WTC11 (cell line): ENCODE measurements around the gene STK10. TPM values are rescaled to one million over a fixed set of nuclear protein-coding genes. Genes with fewer than 3 reads are reported as not detected.

ENCODE experiments used
- ATAC-seq: fragments of 200-7000 bp; cut with Tn5 transposase; 2 replicates; pipeline ENCODE4 v1.10.0; 2021; ENCODE audit warnings: mild to moderate bottlenecking, moderate library complexity
- CTCF ChIA-PET: fragments of 300-600 bp; sonication (Branson Sonifier 250); formaldehyde crosslinking; loops from one replicate; lab custom pipeline; 2021; ENCODE audit warnings: antibody characterized with exemption; lab: Charles Lee
- POLR2A ChIA-PET: fragments of 350-600 bp; sonication (Branson Sonifier 250); formaldehyde crosslinking; loops from one replicate; lab custom pipeline; 2021; ENCODE audit warnings: antibody characterized with exemption; lab: Charles Lee
- DNase-seq: peaks from one replicate; pipeline ENCODE4 v3.0.0; 2021; ENCODE audit warnings: low spot score
- H3K27ac Mint-ChIP-seq: 2 replicates; pipeline ENCODE4 v1.8.0; 2021; ENCODE audit warnings: mixed read lengths
- H3K27me3 Mint-ChIP-seq: 2 replicates; pipeline ENCODE4 v1.8.0; 2021; ENCODE audit warnings: low read depth, mild to moderate bottlenecking, moderate library complexity, mixed read lengths
- H3K36me3 Mint-ChIP-seq: 2 replicates; pipeline ENCODE4 v1.8.0; 2021; ENCODE audit warnings: mixed read lengths
- H3K4me1 Mint-ChIP-seq: 2 replicates; pipeline ENCODE4 v1.8.0; 2022; ENCODE audit warnings: mixed read lengths
- H3K4me3 Mint-ChIP-seq: 2 replicates; pipeline ENCODE4 v1.8.0; 2021; ENCODE audit warnings: mild to moderate bottlenecking, moderate library complexity, mixed read lengths
- H3K9me3 Mint-ChIP-seq: 2 replicates; pipeline ENCODE4 v1.8.0; 2021; ENCODE audit warnings: mixed read lengths
- EMX1 ChIP-seq: fragments of 250-450 bp; sonication (Bioruptor Pico); IDR thresholded peaks from 2 replicates; pipeline ENCODE4 v1.8.0; 2021; ENCODE audit warnings: mild to moderate bottlenecking
- GRHL2 ChIP-seq: fragments of 250-450 bp; sonication (Bioruptor Pico); IDR thresholded peaks from 2 replicates; pipeline ENCODE4 v1.8.0; 2022; ENCODE audit warnings: mild to moderate bottlenecking, moderate library complexity; ENCODE audit not compliant: insufficient replicate concordance, severe bottlenecking
- GTF2I ChIP-seq: fragments of 250-450 bp; sonication (Bioruptor Pico); conservative IDR thresholded peaks from 2 replicates; pipeline ENCODE4 v1.4.0; 2021; ENCODE audit warnings: mild to moderate bottlenecking
- NR1H2 ChIP-seq: sonication (generic); formaldehyde crosslinking; IDR thresholded peaks from 2 replicates; pipeline ENCODE4 v1.9.0; 2021; ENCODE audit warnings: mild to moderate bottlenecking, moderate library complexity, missing genetic modification reagents
- SMAD4 ChIP-seq: sonication (generic); formaldehyde crosslinking; IDR thresholded peaks from 2 replicates; pipeline ENCODE4 v1.8.0; 2022; ENCODE audit warnings: mild to moderate bottlenecking, missing genetic modification reagents
- SP1 ChIP-seq: sonication (generic); formaldehyde crosslinking; conservative IDR thresholded peaks from 2 replicates; pipeline ENCODE4 v1.8.1; 2022; ENCODE audit warnings: missing genetic modification reagents
- ZBTB21 ChIP-seq: sonication (generic); formaldehyde crosslinking; IDR thresholded peaks from 2 replicates; pipeline ENCODE4 v1.8.1; 2023; ENCODE audit warnings: mild to moderate bottlenecking, missing genetic modification reagents, borderline replicate concordance
- total RNA-seq: library from RNA; stranded (reverse); gene quantifications from 3 replicates; pipeline ENCODE4 v1.2.3, GENCODE V29; 2021
- TF ChIP-seq, protein P1 (sequence below): sonication (generic); formaldehyde crosslinking; IDR thresholded peaks from 2 replicates; pipeline ENCODE4 v1.8.1; 2023; ENCODE audit warnings: mild to moderate bottlenecking, moderate library complexity, missing genetic modification reagents
- TF ChIP-seq, protein P2 (sequence below): sonication (generic); formaldehyde crosslinking; conservative IDR thresholded peaks from 2 replicates; pipeline ENCODE4 v1.8.1; 2023; ENCODE audit warnings: mild to moderate bottlenecking, low read depth, missing genetic modification reagents, moderate library complexity
- TF ChIP-seq, protein P3 (sequence below): sonication (generic); formaldehyde crosslinking; IDR thresholded peaks from 2 replicates; pipeline ENCODE4 v1.8.1; 2023; ENCODE audit warnings: mild to moderate bottlenecking, missing genetic modification reagents, moderate library complexity
- TF ChIP-seq, protein P4 (sequence below): sonication (generic); formaldehyde crosslinking; IDR thresholded peaks from 2 replicates; pipeline ENCODE4 v1.8.0; 2022; ENCODE audit warnings: missing genetic modification reagents
- TF ChIP-seq, protein P5 (sequence below): sonication (generic); formaldehyde crosslinking; IDR thresholded peaks from 2 replicates; pipeline ENCODE4 v1.8.1; 2022; ENCODE audit warnings: low read depth, mild to moderate bottlenecking, moderate library complexity, missing genetic modification reagents, borderline replicate concordance

The STK10 gene
- total RNA-seq, 1 experiment from 2014 or later, result 20.5 TPM

DNA sequence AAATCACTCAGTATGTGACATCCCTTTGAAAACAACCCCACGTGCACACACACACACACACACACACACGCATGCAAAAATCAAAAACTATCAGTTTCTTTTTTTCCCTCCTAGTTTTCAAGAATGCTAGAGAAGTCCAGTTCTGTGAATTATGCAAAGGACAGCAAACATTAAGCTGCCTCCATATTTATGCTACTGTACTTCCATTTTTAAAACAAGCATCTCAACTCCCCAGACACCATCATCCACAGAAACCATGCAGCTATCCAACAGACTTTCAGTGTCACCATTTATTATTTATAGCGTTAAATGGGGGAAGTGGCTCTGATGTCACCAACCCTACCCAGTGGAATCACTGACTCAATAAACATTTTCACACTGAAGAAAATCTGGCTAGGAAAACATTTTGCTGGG is 183.2 kb downstream of the STK10 start (continued):
- TF ChIP-seq, protein P1, sequence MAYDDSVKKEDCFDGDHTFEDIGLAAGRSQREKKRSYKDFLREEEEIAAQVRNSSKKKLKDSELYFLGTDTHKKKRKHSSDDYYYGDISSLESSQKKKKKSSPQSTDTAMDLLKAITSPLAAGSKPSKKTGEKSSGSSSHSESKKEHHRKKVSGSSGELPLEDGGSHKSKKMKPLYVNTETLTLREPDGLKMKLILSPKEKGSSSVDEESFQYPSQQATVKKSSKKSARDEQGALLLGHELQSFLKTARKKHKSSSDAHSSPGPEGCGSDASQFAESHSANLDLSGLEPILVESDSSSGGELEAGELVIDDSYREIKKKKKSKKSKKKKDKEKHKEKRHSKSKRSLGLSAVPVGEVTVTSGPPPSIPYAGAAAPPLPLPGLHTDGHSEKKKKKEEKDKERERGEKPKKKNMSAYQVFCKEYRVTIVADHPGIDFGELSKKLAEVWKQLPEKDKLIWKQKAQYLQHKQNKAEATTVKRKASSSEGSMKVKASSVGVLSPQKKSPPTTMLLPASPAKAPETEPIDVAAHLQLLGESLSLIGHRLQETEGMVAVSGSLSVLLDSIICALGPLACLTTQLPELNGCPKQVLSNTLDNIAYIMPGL (CRISPR knock-in tag), result no peak

DNA sequence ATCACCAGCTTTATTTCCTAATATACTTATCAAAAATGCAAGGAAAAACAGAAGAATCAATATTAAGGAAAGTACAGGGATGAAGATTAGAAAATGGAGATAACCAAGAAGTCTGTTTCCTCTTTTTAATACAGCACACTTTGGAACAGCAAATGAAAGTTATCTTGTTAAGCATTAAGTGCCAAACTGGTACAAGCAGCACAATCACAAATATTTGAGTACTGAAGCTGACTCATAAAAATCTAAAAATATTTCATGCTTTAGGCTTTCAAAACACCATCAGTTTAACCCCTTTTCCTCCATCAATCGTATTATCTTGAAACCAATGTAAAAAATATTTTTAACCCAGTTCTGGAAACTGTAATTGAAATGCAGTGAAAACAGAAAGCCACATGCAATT is 184.3 kb downstream of the STK10 start:
- ATAC-seq (no peak), DNase-seq (no peak)
- Mint-ChIP-seq H3K27ac (no peak overlapping the region), H3K36me3 (no peaks in the 10 kb centered on the region), H3K27me3 (no peaks in the 10 kb centered on the region; the same call in 1 of the 2 replicates)
- POLR2A ChIA-PET, result no interaction called here
- TF ChIP-seq SP1, result no peak
- TF ChIP-seq EMX1, result no peak
- TF ChIP-seq, protein P2, sequence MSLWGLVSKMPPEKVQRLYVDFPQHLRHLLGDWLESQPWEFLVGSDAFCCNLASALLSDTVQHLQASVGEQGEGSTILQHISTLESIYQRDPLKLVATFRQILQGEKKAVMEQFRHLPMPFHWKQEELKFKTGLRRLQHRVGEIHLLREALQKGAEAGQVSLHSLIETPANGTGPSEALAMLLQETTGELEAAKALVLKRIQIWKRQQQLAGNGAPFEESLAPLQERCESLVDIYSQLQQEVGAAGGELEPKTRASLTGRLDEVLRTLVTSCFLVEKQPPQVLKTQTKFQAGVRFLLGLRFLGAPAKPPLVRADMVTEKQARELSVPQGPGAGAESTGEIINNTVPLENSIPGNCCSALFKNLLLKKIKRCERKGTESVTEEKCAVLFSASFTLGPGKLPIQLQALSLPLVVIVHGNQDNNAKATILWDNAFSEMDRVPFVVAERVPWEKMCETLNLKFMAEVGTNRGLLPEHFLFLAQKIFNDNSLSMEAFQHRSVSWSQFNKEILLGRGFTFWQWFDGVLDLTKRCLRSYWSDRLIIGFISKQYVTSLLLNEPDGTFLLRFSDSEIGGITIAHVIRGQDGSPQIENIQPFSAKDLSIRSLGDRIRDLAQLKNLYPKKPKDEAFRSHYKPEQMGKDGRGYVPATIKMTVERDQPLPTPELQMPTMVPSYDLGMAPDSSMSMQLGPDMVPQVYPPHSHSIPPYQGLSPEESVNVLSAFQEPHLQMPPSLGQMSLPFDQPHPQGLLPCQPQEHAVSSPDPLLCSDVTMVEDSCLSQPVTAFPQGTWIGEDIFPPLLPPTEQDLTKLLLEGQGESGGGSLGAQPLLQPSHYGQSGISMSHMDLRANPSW (CRISPR knock-in tag), result no peak
- TF ChIP-seq, all 79 proteins: peak for 0
- Mint-ChIP-seq H3K4me1 (peaks cover 78% of the 10 kb centered on the region), H3K4me3 (no peak overlapping the region), H3K9me3 (no peaks in the 10 kb centered on the region)
- CTCF ChIA-PET, result no interaction called here

DNA sequence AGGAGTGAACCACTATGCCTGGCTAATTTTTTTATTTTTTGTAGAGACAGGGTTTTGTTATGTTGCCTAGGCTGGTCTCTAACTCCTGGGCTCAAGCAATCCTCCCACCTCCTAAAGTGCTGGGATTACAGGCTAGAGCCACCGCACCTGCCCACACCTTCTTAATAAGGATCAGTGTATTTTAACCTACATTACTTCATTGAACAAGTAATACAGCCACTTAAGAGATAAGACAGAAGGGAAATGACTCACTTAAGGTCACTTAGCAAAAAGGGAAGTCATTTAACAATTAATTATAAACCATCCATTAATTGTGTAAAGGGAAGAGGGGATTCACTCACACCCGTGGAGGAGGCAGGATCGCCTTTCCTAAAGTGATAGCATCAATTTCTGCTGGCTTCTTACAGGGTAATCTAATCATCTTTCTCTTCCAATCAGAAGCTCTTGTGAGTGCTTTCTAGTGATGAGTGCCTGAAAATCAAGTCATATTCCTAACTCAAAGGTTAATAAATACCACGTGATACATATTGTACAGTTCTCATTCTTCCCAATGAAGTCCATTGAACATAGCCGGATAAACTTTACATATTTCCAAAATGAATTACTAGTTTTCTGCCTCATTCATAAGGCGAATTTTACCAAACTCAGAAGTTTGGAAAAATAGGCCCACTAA is 185.0 kb downstream of the STK10 start:
- POLR2A ChIA-PET, result no interaction called here
- CTCF ChIA-PET, result no interaction called here

More for the DNA sequence above, 185.0 kb downstream of the STK10 start:
- no peaks in the 10 kb centered on the region for H3K9me3 Mint-ChIP-seq
- ATAC-seq, result no peak
- no peak overlapping the region for H3K4me3 Mint-ChIP-seq
- no peak overlapping the region for H3K27ac Mint-ChIP-seq
- H3K36me3 Mint-ChIP-seq, result no peaks in the 10 kb centered on the region
- DNase-seq, result no peak
- no peaks in the 10 kb centered on the region; the same call in 1 of the 2 replicates for H3K27me3 Mint-ChIP-seq
- TF ChIP-seq NR1H2, result no peak
- TF ChIP-seq, protein P2 (CRISPR knock-in tag), result no peak
- TF ChIP-seq, protein P3, sequence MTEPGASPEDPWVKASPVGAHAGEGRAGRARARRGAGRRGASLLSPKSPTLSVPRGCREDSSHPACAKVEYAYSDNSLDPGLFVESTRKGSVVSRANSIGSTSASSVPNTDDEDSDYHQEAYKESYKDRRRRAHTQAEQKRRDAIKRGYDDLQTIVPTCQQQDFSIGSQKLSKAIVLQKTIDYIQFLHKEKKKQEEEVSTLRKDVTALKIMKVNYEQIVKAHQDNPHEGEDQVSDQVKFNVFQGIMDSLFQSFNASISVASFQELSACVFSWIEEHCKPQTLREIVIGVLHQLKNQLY (CRISPR knock-in tag), result no peak
- no peak for TF ChIP-seq GTF2I (CRISPR knock-in tag)
- TF ChIP-seq EMX1, result no peak
- no peak for TF ChIP-seq GRHL2 (CRISPR knock-in tag)
- TF ChIP-seq, protein P4, sequence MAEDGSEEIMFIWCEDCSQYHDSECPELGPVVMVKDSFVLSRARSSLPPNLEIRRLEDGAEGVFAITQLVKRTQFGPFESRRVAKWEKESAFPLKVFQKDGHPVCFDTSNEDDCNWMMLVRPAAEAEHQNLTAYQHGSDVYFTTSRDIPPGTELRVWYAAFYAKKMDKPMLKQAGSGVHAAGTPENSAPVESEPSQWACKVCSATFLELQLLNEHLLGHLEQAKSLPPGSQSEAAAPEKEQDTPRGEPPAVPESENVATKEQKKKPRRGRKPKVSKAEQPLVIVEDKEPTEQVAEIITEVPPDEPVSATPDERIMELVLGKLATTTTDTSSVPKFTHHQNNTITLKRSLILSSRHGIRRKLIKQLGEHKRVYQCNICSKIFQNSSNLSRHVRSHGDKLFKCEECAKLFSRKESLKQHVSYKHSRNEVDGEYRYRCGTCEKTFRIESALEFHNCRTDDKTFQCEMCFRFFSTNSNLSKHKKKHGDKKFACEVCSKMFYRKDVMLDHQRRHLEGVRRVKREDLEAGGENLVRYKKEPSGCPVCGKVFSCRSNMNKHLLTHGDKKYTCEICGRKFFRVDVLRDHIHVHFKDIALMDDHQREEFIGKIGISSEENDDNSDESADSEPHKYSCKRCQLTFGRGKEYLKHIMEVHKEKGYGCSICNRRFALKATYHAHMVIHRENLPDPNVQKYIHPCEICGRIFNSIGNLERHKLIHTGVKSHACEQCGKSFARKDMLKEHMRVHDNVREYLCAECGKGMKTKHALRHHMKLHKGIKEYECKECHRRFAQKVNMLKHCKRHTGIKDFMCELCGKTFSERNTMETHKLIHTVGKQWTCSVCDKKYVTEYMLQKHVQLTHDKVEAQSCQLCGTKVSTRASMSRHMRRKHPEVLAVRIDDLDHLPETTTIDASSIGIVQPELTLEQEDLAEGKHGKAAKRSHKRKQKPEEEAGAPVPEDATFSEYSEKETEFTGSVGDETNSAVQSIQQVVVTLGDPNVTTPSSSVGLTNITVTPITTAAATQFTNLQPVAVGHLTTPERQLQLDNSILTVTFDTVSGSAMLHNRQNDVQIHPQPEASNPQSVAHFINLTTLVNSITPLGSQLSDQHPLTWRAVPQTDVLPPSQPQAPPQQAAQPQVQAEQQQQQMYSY (CRISPR knock-in tag), result no peak
- no peak for TF ChIP-seq SMAD4 (CRISPR knock-in tag)
- TF ChIP-seq, protein P5, sequence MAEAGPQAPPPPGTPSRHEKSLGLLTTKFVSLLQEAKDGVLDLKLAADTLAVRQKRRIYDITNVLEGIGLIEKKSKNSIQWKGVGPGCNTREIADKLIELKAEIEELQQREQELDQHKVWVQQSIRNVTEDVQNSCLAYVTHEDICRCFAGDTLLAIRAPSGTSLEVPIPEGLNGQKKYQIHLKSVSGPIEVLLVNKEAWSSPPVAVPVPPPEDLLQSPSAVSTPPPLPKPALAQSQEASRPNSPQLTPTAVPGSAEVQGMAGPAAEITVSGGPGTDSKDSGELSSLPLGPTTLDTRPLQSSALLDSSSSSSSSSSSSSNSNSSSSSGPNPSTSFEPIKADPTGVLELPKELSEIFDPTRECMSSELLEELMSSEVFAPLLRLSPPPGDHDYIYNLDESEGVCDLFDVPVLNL, result no peak
- TF ChIP-seq ZBTB21 (CRISPR knock-in tag), result no peak
- peaks cover 75% of the 10 kb centered on the region for H3K4me1 Mint-ChIP-seq
